Measurements from ENCODE around the gene ATP8B3.

ATP8B3 gene

GRCh38 chr19:1773184-1773583 lies 38.9 kb downstream of the ATP8B3 start (continued):
- no peak for TF ChIP-seq ZNF791 (tag by site-specific recombination; IDR thresholded peaks at IDR 0.05)
- TF ChIP-seq SCRT1 (tag by site-specific recombination; IDR thresholded peaks at IDR 0.05; ENCODE audit: borderline replicate concordance): peak; percentile 66; the same call in 1 of the 2 replicates
- peak; percentile 52 for TF ChIP-seq WT1 (tag by site-specific recombination; IDR thresholded peaks at IDR 0.05)
- peak; percentile 65; the same call in 1 of the 2 replicates for TF ChIP-seq SP7 (tag by site-specific recombination; IDR thresholded peaks at IDR 0.05)
- TF ChIP-seq ZSCAN18 (tag by site-specific recombination; IDR thresholded peaks at IDR 0.05): no peak
- TF ChIP-seq ZNF391 (tag by site-specific recombination; IDR thresholded peaks at IDR 0.05; ENCODE audit: borderline replicate concordance, low read depth): no peak
- no peak for TF ChIP-seq ZNF16 (tag by site-specific recombination; IDR thresholded peaks at IDR 0.05; ENCODE audit: low read depth)
- no peak for TF ChIP-seq ZNF350 (tag by site-specific recombination; IDR thresholded peaks at IDR 0.05)
- 0 out of 2 replicates have a peak, but pooled peaks have one; percentile 21 for TF ChIP-seq KLF1 (tag by site-specific recombination; IDR thresholded peaks at IDR 0.05)
- TF ChIP-seq ZNF521 (tag by site-specific recombination; IDR thresholded peaks at IDR 0.05): no peak
- no peak for TF ChIP-seq ZNF626 (tag by site-specific recombination; IDR thresholded peaks at IDR 0.05)
- TF ChIP-seq ZNF24 (tag by site-specific recombination; IDR thresholded peaks at IDR 0.05): no peak
- no peak for TF ChIP-seq GFI1B (tag by site-specific recombination; IDR thresholded peaks at IDR 0.05)
- TF ChIP-seq ZFP41 (tag by site-specific recombination; IDR thresholded peaks at IDR 0.05; ENCODE audit: borderline replicate concordance): no peak
- no peak for TF ChIP-seq ZNF704 (tag by site-specific recombination; IDR thresholded peaks at IDR 0.05)
- TF ChIP-seq ZNF398 (tag by site-specific recombination; IDR thresholded peaks at IDR 0.05): peak; percentile 75
- TF ChIP-seq ZNF18 (tag by site-specific recombination; IDR thresholded peaks at IDR 0.05): no peak
- no peak for TF ChIP-seq ZBTB49 (tag by site-specific recombination; IDR thresholded peaks at IDR 0.05; ENCODE audit: low read depth)
- no peak for TF ChIP-seq ZNF248 (tag by site-specific recombination; IDR thresholded peaks at IDR 0.05)
- TF ChIP-seq BCL6B (tag by site-specific recombination; IDR thresholded peaks at IDR 0.05): no peak
- TF ChIP-seq SCRT2 (tag by site-specific recombination; IDR thresholded peaks at IDR 0.05): peak; percentile 94
- no peak for TF ChIP-seq KLF16 (tag by site-specific recombination; IDR thresholded peaks at IDR 0.05)
- TF ChIP-seq ZNF426 (tag by site-specific recombination; IDR thresholded peaks at IDR 0.05): no peak
- TF ChIP-seq HOXD13 (CRISPR knock-in tag; IDR thresholded peaks at IDR 0.05; ENCODE audit: borderline replicate concordance): no peak
- peak; percentile 34; the same call in 1 of the 2 replicates for TF ChIP-seq HIC1 (tag by site-specific recombination; IDR thresholded peaks at IDR 0.05)
- TF ChIP-seq ZNF302 (tag by site-specific recombination; IDR thresholded peaks at IDR 0.05; ENCODE audit: low read depth): no peak
- no peak for TF ChIP-seq MZF1 (tag by site-specific recombination; IDR thresholded peaks at IDR 0.05; ENCODE audit: borderline replicate concordance)
- TF ChIP-seq ZEB2 (tag by site-specific recombination; IDR thresholded peaks at IDR 0.05): no peak

Data from HEK293 (cell line).